H1 (cell line): ENCODE data around the gene HOXD4. TPM values are rescaled to one million over a fixed set of nuclear protein-coding genes. Genes with fewer than 3 reads are reported as not detected.

ENCODE experiments used
- CHD2 ChIP-seq: IDR thresholded peaks from 2 replicates; pipeline ENCODE4 v1.6.1; 2012; ENCODE audit warnings: low read length, improper control_type of control experiment
- HDAC2 ChIP-seq, 2 experiments: fragments of 300-600 bp in 1 of 2; sonication (generic) in 1 of 2; IDR thresholded peaks; 2 replicates each; pipeline ENCODE4 v1.6.1; 2011 to 2012; ENCODE audit warnings: low read depth in 2 of 2, low read length in 2 of 2, mild to moderate bottlenecking in 2 of 2, moderate library complexity in 2 of 2, borderline replicate concordance in 1 of 2, inconsistent platforms in 1 of 2
- RFX5 ChIP-seq: IDR thresholded peaks from 2 replicates; pipeline ENCODE4 v1.6.1; 2011; ENCODE audit warnings: low read depth, low read length, improper control_type of control experiment, borderline replicate concordance
- SUZ12 ChIP-seq: fragments of 200-600 bp; sonication (generic); IDR thresholded peaks from 2 replicates; pipeline ENCODE4 v1.6.1; 2012; ENCODE audit warnings: mild to moderate bottlenecking, inconsistent platforms, low read length, moderate library complexity, mixed read lengths
- TBP ChIP-seq: IDR thresholded peaks from 2 replicates; pipeline ENCODE4 v1.6.1; 2011; ENCODE audit warnings: low read depth, low read length, improper control_type of control experiment
- ZNF274 ChIP-seq: IDR thresholded peaks from 2 replicates; pipeline ENCODE4 v1.7.0; 2012; ENCODE audit warnings: low read length, borderline replicate concordance; ENCODE audit errors: extremely low read depth
- polyA plus RNA-seq, 7 experiments: library from polyadenylated mRNA; depleted of rRNA in 3 of 7; stranded (reverse) in 5 of 7; unstranded in 2 of 7; fragments of >200 nt in 5 of 7; fragments of 200-250 nt in 2 of 7; gene quantifications; 1 replicate in 5 of 7; 2 replicates in 1 of 7; 4 replicates in 1 of 7; pipeline versions ENCODE4 v1.2.1 to v1.2.3, GENCODE V29; 2011 to 2013; ENCODE audit warnings: missing spikeins in 2 of 7, mixed read lengths in 2 of 7
- total RNA-seq: library from RNA; stranded (reverse); fragmentation: NEBNext Ultra II Directional; extraction: Animal tissue kit (Norgen Biotek cat#: 25700); gene quantifications from 2 replicates; pipeline ENCODE4 v1.2.1, GENCODE V29; 2021
- TF ChIP-seq, protein P1 (sequence below): IDR thresholded peaks from 2 replicates; pipeline ENCODE4 v1.6.1; 2012; ENCODE audit warnings: inconsistent platforms
- TF ChIP-seq, protein P2 (sequence below): IDR thresholded peaks from 2 replicates; pipeline ENCODE4 v1.6.1; 2011; ENCODE audit warnings: low read length, improper control_type of control experiment
- TF ChIP-seq, protein P3 (sequence below): IDR thresholded peaks from 2 replicates; pipeline ENCODE4 v1.6.1; 2012; ENCODE audit warnings: inconsistent platforms

HOXD4 gene
- total and polyA plus RNA-seq, 2 of the 8 experiments (the other 6 are each of a cell fraction or from before 2014, with no cell fraction given) = not detected

DNA sequence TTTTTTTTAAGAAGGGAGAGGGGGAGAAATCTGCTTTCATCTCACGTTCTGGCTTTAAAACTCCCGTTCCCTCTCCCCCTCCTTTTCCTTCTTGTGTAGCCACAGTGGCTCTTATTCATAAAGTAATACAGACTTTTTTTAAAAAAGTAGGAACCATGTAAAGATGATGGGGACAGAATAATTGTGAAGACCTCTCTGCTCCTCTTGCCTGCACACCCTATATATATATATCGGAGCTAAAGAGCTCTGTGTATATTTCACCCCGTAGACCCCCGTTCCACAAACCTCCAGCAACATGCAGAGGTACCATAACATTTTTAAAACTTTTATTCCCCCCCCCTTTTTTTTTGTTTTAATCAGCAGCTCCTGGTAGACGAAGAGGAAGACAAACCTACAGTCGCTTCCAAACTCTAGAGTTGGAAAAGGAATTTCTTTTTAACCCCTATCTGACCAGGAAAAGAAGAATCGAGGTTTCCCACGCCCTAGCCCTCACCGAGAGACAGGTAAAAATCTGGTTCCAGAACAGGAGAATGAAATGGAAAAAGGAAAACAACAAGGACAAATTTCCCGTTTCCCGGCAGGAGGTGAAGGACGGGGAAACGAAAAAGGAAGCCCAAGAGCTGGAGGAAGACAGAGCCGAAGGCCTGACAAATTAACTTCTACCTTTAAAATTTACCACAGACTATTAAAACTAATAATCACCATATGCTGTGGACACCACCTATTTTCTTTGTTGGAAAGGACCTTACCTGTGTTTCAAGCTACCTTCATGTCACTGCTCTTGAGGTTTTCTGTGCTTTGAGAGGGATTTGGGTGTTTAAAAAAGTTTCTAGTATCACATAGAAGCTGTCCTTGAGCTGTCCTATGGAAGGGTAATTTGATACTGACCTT is 20.1 kb upstream of the HOXD4 start (continued):
- TF ChIP-seq HDAC2 (IDR thresholded peaks at IDR 0.05; ENCODE audit: borderline replicate concordance in 1 of 2, low read depth in 2 of 2, low read length in 2 of 2) (no peak), RFX5 (no peak), CHD2 (no peak), TBP (no peak), ZNF274 (no peak), SUZ12 (peak; percentile 28; the same call in 1 of the 2 replicates)
- TF ChIP-seq, protein P1, sequence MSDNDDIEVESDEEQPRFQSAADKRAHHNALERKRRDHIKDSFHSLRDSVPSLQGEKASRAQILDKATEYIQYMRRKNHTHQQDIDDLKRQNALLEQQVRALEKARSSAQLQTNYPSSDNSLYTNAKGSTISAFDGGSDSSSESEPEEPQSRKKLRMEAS = no peak
- TF ChIP-seq, protein P2, sequence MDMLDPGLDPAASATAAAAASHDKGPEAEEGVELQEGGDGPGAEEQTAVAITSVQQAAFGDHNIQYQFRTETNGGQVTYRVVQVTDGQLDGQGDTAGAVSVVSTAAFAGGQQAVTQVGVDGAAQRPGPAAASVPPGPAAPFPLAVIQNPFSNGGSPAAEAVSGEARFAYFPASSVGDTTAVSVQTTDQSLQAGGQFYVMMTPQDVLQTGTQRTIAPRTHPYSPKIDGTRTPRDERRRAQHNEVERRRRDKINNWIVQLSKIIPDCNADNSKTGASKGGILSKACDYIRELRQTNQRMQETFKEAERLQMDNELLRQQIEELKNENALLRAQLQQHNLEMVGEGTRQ = no peak
- TF ChIP-seq, protein P3, sequence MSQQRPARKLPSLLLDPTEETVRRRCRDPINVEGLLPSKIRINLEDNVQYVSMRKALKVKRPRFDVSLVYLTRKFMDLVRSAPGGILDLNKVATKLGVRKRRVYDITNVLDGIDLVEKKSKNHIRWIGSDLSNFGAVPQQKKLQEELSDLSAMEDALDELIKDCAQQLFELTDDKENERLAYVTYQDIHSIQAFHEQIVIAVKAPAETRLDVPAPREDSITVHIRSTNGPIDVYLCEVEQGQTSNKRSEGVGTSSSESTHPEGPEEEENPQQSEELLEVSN = no peak
